GM19455 (cell line): ENCODE measurements around the gene PRADC1.
A peak's percentile ranks its signal among the peaks of the same experiment; 100 is the strongest.

ENCODE experiments used
- ATAC-seq: cut with Tn5 transposase; IDR thresholded peaks from one replicate; pipeline ENCODE4 v1.9.1; 2021; ENCODE audit not compliant: unreplicated experiment

The PRADC1 gene

DNA sequence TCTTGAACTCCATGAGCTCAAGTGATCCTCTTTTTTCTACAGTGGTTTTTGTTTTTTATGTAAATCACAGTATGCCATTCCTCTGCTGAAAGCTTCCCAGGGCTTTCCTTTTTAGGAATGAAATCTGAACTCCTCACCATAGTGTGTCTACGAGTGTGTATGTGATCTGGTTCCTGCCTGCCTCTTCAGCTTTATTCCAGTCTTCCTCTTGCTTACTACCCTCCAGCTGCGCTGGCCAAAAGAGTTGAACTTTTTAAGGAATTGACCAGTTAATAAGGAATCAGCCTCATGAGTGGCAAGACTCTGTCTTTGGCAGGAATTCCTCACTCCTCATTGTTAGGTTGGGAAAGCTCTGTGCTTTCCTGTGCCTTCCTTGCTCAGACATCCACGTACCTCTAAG is 5.1 kb upstream of the PRADC1 start:
- ATAC-seq = no peak

DNA sequence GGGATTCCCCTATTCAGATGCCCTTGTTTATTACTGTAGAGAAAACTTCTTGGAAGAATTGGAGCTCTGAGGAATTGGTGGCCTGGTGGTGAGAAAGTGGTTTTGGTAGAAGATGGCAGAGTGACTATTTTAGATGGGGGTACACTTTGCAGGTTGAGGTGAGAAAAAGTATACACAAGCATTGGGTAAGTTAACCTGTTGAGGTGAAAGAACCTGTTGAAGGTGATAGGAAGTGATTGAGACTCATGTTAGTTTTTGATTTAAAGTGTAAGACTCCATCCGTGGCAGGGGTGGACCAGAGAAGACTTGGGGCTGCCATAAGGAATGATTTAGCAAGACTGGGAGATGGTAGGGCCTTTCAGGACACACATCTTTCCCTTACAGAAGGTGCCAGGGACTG is 4.1 kb upstream of the PRADC1 start:
- no peak for ATAC-seq

DNA sequence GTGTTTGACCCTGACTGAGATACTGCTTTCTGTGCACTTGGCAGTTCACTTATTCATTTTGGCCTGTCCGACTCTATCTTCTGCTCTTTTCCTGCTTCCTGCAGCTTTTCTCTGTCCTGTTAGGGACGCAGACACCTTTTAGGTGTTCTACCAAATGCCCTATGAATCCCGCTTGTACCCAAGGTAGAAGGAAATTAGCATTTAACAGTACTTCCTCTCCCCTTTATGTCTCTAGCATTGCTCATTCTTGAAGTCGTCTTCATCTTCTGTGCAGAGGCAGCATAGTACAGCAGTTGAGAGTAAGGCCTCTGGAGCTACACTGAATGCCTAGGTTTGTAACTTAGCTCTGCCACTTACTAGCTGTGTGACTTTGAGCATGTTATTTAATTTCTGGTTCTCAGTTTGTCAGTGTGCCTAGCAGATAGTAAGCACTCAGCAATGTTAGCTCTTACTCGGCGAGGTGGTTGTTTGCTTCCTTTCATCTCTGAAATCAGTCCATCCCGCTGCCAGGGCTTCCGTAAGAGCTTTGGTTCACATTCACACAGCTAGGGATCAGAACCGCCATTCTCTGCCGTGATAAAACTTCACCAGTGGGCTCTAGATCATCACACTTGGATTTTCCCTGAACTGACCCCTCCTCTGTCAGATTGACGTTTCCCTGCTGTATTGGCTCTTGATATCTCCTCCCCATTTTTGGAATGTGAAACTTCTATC is 2.4 kb upstream of the PRADC1 start:
- ATAC-seq = no peak

DNA sequence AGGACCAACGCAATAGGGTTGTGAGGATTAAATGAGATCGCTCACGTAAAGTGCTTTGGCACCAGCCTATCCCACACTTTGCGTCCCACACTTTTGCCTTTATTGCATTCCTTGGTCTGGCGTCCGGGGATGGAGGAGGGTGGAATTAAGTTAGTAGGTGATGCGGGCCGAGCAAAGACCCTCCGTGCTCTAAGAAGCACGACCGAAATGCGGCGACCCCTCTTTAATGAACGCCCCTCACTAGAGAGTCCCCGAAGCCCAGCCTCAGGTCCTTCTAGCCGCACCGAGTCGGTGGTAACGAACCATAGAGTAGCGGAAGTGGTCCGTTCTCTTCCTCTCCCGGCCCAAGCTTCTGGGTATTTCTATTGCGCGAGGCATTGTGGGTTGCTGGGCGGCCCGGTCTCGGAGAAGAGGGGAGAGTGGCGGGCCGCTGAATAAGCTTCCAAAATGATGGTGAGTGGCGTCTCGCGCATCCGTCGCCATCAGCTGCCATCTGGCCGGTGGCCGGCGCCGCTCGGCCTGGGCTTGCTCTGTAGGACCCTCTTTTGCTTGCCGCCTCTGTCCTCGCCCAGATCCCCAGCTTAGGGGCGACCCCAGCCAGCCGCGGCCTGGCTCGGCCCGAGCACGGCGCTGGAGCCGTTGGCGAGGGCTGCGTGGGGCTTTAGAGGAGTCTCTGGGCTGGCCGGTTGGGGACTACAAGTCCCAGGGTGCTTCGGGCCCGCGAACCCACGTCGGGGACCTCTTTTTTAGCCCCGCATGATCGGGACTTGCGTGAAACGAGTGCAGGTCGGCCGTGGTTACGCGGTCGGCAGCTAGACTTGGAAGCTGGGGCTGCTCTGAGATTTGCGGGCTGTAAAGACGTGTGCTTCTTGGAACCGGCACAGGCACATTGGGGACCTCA is 1.1 kb upstream of the PRADC1 start, which contains the start of gene CCT7:
CCT7 (plus strand) TSS at position 377 of the 901 bp plus-strand sequence; CDS start at position 448, 71 bp downstream.
- ATAC-seq = peak; percentile 67

DNA sequence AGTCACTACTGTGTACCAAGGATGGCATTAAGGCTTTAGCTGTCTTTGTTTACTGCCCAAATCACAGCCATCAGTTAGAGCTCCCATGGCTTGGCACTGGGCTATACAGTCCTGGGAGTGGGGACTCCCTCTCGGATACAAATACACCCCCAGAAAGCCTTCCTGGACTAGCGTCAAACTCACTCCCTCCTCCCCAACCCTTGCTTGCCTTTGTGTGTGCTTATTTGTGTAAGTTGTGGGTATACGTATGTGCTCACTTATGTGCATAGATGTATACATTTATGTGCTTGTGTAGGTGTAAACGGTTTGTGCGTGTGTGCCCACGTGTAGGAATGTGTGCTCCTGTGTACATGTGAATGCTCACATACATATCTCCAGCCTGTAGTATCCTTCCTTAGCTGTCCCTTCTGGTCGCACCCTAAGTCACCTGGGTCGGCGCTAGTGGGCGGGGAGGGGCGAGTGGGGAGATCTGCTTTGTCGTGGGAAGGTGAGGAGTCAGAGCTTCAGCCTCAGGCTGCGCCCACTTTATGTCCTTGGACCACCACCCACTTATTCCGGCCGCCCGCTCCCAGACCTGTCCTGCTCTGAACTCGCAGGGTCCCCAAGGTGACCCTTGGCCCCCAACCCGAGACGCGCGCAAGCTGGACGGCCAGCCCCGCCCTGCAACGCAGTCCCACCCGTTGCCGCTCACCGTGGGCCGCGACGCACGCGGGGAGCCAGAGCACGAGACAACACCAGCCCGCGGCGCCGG is 461 bp downstream of the PRADC1 start:
- peak; percentile 20 for ATAC-seq

DNA sequence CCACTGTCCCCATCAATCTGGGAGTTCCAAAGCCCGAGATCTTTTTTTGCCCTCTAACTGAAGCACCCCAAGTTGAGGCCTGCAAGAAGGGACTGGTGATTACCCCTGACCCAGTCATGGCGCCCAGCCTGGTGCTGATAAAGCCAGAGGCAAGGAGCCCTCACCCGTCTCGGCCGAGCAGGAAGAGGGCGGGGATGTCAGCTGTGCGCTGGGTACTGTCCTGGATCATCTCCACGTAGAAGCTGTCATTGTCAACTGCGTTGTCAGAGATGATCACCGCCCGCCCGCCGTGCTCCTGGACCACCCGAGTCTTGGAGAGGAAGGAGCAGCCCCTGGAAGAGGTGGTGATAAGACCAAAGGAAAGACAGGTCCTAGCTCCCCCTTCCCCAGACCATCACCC is 4.4 kb downstream of the PRADC1 start:
- no peak for ATAC-seq

DNA sequence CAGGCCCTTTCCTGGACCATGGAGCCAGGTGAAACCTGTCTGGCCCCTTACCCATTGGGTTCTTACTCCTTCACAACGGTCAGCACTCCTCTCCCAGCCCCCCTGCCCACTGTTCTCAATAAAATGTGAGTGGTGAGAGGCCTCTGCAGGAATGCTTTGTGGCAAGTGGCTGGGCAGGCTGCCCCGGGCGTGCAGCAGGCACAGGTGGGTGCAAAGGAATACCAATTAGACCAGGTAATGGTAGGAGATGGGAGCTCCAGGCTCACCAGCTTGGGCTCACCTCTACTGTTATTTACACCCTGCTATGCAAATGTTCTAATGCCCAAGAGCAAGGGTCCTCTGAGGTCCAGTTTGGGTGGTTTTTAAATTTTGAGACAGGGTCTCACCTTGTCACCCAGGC is 6.0 kb downstream of the PRADC1 start:
- ATAC-seq = no peak

DNA sequence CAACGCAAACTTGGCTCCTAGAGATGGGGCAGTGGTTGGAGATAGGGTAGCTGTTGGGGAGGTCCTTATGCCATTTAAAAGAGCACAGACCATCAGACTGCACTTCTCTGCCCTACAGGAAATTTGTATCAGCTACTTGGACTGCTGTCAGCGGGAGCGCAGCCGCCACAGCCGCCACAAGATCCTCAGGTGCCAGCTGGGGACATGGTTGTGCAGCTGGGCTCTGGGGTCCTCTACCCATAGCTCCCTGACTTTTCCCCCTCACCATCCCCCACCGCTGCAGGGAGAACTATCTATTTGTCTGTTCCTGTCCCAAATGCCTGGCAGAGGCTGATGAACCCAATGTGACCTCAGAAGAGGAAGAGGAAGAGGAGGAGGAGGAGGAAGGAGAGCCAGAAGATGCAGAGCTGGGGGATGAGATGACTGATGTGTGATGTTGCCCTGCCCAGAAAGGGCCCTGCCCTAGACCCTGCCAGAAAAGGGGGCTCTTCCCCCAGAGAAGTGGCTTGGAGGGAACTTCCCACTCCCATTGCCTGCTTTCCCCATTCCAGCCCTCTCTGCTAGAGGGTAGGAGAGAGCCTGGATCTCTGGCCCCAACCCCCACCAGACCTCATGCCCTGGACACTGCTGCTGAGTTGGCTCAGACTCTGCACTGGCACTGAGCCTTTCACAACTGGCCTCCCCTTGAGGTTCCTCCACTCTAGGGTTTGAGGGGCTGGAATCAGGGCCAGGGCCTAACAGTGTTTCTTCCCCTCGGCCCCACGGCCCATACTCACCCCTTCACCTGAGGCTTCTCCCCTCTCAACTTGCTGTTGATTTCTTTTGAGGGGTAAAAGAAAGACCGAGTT is 7.3 kb downstream of the PRADC1 start:
- no peak for ATAC-seq

DNA sequence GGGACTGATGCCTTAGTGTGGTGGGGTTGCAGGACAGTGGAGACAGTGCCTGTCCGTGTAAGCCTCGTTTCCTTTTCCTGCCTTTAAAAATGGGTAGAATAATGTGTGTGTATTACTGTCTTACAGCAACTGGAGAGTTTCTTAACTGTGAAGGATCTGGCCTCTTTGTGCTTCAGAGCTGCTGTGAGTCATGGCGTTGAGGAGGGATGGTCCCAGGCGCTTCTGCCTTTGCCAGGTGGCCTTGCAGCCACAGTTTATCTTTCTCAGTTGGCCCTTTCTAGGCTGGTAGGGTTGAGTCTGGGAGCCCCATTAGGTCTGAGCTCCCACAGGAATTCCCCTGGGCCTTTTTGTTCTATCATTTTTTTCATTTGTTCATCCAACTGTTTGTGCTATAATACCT is 9.2 kb downstream of the PRADC1 start:
- no peak for ATAC-seq

DNA sequence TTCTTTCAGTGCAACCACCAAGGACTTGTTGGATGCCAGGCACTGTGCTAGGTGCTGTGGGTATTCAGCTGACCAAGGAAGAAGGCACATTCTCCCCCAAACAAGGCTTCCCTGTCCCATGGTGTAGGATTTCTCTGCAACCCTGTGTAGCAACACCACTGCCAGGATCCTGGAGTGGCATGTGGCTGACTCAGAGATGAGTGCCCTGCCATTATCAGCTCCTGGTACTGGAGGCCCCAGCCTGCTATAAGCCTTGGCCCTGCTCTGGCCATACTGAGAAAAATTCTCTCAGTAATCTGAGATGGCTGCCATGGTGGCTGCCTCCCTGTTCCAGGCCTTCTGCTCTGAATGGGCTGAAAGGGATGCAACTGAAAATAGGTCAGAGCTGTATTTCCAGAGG is 14.7 kb downstream of the PRADC1 start:
- no peak for ATAC-seq

DNA sequence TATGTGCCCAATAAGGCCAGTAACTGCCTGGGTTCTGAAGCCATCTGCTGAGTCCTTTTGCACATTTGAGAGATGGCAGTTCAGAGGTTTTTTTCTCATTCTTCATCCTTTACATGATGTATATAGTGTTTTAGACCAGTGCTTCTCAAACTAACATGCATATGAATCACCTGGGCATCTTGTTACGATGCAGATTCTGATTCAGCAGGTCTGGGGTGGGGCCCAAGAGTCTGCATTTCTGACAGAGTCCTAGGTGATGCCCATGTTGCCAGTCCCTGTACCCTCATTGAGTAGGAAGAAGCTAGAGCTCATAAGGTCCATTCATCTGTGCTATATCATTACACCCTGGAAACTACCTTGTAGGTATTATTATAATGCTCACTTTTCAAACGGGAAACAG is 15.2 kb downstream of the PRADC1 start:
- ATAC-seq = no peak

DNA sequence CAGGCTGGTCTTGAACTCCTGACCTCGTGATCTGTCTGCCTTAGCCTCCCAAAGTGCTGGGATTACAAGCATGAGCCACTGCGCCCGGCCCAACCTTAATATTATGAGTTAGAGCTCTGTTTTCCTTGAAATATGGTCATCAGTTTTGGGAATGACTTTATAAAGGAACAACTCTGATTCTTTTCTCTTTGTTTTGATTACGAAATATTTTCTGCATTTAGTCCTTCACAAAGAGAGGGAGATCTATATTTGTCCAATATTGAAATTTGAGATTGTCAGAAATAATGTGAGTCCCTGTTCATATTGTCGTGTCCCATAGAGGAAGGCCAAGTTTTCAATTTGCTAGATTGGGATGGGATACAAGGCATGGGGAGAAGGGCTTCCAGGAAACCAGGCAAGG is 15.9 kb downstream of the PRADC1 start:
- no peak for ATAC-seq

DNA sequence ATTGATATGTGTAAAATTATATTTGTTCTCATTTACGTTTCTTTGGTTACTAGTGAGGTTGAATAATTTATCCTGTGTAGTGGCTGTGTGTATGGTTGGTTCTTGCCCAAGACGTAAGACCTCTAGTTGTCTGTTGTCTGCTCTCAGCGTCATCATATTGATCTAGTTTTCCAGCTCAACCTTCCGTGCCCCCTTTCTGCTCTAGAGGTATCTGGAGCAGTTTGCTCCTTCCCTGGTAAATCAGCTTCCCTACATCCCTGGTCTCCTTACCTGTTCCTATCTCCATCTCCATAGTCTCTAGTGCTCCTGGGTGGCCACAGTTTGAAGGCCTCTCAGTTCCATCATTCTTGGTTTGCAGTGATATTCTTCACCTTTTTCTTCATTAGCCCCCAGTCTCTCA is 17.8 kb downstream of the PRADC1 start:
- ATAC-seq = no peak

DNA sequence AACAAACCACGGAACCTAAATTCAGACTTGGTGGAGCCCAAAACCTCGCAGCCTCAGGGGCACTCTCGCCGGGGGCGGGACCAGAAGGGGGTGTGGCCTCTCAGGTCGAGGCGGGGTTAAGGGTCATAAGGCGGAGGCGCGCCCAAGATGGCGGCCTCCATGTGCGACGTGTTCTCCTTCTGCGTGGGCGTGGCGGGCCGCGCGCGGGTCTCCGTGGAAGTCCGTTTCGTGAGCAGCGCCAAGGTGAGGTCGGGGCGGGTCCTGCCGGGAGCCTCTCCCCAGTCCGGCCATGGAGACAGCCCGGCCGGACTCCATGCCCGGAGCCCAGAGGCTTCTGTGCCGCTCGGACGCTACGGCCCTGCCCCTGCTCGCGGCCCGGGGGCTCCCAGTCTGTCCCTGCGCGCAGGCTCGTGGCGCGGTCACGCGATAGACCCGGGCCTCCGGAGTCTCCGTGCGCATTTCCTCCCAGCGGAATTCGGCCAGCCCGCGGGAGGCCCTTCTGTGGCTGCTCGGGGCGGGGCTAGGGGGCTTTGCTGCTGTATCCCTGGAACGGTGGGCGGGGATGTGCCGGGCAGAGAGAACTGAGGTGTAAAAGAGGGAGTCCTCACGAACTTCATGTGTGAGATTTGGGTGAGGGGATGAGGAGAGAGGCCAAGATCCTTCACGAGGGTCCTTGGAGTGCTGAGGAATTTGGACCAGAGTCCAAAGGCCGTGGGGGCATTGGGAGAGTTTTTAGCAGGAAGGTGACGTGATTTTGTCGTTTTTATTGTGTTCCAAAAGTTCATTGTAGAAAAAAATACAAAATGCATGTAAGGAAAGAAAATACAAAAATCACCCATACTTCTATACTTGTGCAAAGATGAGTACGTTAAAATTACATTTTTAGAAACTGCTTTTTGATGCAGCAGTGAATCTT is 18.7 kb downstream of the PRADC1 start, which contains the start of gene SMYD5:
SMYD5 (plus strand) TSS at position 126 of the 916 bp plus-strand sequence; CDS start at position 148, 22 bp downstream.
- peak; percentile 92 for ATAC-seq

DNA sequence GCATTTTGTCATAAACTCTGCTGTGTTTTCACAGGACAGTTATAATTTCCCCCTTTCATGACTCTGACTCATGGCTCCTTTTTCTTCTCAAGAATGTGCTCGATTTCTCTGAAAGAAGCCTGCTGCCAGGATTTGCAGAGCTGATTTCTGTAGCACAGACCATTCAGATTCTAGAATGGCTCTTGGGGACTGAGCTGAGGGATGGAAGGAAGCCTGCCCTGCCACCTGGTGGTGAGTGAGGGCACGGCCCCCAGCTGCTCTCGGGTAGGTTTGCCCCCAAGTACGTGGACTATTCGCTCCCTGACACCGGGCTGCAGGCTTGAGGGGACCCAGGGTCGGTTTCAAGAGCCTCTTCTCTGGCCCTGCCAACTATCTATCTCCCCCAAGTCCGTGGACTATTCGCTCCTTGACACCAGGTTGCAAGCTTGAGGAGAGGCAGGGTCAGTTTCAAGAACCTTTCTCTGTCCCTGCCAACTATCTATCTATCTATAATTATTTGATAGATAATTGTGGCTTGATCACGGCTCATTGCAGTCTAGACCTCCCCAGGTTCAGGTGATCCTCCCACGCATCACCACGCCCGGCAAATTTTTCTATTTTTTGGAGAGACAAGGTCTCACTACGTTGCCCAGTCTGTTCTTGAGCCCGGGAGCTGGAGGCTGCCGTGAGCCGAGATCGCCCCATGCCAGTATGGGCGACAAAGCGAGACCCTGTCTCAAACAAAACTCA is 20.4 kb downstream of the PRADC1 start:
- ATAC-seq = peak; percentile 59

DNA sequence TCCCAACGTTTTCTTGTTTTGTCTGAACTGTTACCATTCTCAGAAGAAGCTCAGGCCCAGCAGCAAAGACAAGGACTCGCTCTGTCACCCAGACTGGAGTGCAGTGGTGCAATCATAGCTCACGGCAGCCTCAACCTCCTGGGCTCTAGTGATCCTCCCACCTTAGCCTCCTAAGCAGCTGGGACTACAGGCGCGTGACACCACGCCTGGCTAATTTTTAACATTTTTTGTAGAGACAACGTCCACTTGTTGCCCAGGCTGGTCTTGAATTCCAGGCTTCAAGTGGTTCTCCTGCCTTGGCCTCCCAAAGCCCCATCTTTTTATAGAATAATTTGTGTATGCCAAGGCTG is 21.0 kb downstream of the PRADC1 start:
- no peak for ATAC-seq

DNA sequence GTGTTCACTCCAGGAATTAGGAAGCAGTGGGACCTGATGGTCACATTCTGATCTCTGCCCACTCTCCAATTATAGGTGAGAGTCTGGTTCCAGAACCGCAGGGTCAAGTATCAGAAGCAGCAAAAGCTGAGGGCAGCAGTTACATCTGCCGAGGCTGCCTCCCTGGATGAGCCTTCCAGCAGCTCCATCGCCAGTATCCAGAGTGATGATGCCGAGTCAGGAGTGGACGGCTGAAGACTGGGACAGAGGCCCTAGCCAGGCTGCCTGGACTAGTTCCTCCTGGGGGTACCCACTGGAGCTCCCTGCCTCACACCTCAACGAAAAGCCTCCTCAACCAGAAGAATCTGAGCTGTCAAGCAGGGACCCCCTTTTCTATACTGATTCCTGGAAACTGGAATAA is 22.3 kb downstream of the PRADC1 start:
- no peak for ATAC-seq

DNA sequence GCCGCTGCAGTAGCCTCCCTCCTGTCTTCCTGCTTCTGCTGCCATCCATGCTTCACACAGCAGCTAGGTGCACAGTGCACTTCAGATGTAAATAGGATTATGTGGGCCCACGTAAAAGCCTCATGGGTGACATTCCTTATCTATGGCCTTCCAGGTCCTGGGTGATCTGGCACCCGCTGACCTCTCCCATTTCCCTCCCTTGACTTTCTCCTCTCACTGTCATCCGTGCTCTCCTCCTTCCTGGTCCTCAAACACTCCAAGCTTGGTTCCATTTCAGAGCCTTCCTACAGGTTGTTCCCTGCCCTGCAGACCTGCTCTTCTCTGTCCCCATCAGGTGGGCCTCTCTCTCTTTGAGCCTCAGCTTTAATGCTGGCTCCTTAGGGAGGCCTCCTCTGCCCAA is 23.0 kb downstream of the PRADC1 start:
- no peak for ATAC-seq

DNA sequence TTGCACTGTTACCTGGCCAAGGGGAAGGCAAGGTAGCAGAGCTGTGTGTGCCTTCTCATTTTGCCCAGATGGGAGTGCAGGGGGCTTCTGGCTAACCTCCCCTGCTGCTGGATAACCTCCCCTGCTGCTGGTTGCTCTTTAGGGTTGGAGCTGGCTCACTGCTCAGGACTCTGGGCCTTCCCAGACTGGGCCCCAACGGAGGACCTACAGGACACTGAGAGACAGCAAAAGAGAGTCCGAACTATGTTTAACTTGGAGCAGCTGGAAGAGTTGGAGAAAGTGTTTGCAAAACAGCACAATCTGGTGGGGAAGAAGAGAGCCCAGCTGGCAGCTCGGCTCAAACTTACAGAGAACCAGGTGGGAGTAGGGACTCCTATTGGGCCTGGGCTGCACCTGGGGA is 24.8 kb downstream of the PRADC1 start:
- no peak for ATAC-seq
